Measurements from ENCODE around the gene ACTR6.

The ACTR6 gene

DNA sequence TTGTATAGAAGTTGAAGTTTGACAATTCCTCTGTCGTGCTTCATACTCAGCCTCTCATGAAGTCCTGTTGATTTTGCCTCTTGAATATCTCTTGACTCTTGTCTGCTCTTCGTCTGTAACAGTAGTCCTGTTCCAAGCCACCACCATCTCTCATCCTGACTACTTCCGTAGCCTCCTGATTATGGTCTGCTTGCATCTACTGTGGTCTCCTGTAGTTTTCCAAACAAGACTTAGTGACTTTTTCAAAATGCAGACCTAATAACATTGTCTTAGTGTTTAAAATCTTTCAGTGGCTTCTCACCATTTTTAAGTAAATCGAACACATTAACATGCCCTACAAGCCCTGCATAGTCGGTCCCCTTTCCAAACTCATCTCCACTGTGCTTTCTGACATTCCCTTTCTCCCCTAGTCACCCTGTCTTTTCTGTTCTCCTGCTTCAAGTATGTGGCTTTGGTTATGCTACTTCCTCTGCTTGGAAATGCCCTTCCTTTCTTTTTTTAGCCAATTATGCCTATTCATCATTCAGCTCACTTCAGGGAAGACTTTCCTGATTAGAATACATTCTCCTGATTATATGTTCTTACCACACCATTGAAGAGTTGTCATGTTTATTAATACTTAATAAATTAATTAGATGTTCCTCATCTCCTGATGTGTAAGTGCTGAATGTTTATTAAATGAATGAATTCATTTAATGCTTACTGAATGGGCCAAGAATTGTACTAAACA is 68.4 kb downstream of the ACTR6 start:
- no peaks in the 10 kb centered on the region for H3K9me3 ChIP-seq (ENCODE audit: control extremely low read depth in 1 of 5, control insufficient read depth in 4 of 5, insufficient read depth in 2 of 5, low read depth in 1 of 5, low read length in 4 of 5)
- peaks cover 15 to 54% (median 35%) of the 10 kb centered on the region in 4 experiments for H3K4me1 ChIP-seq (ENCODE audit: control extremely low read depth in 1 of 4, control insufficient read depth in 4 of 4, insufficient read depth in 4 of 4, low read length in 3 of 4)
- H3K36me3 ChIP-seq (ENCODE audit: control insufficient read depth in 4 of 4, insufficient read depth in 4 of 4, low read length in 3 of 4): peaks cover 0 to 2% (median 0%) of the 10 kb centered on the region in 4 experiments
- H3K27ac ChIP-seq (ENCODE audit: insufficient read depth in 1 of 2, low read depth in 1 of 2, low read length in 2 of 2, poor library complexity in 1 of 2, severe bottlenecking in 2 of 2): peak overlapping the region in 1 of 2 experiments; percentile 99
- peak in 1 of 3 donors; percentile 12 for DNase-seq
- ChIA-PET CTCF (no interaction called here), POLR2A (interaction anchor here (0.6 kb wide), 1 partner anchor 10 kb away, joined by 3 read pairs; no protein-coding TSS in a partner anchor)
- peak overlapping the region in 4 of 7 experiments; percentile 94 to 98 (median 96) for H3K4me3 ChIP-seq (ENCODE audit: control insufficient read depth in 1 of 7, extremely low read depth in 1 of 7, insufficient read depth in 4 of 7, low read depth in 2 of 7, low read length in 6 of 7)
- no peaks in the 10 kb centered on the region for H3K27me3 ChIP-seq (replicated peaks in 2 of 5; ENCODE audit: control insufficient read depth in 4 of 5, insufficient read depth in 5 of 5, low read length in 4 of 5)
- 38% methylated on average over 4 of the region's 5 CpGs for WGBS (ENCODE audit: insufficient coverage)

DNA sequence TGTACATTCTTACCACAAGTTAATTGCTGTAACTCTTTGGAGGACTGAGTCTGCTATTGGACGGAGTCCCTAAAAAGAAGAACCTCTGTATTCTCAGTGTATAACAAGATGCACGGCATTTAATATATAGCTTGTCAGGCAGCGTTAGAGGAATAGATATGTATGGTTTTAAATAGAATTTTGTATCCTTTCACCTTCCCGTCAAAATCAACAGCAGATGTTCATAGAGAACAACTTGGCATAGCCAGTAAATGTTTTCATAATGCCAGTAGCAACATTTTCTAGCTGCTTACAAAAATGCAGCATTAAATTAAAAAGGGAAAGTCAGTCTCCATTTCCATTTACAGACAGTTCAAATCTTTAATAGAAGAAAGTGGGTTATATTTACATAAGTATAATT is 73.2 kb downstream of the ACTR6 start:
- POLR2A ChIA-PET: no interaction called here

More for the DNA sequence above, 73.2 kb downstream of the ACTR6 start:
- Histone ChIP-seq H3K36me3 (ENCODE audit: control insufficient read depth in 4 of 4, insufficient read depth in 4 of 4, low read length in 3 of 4) (peaks cover 0 to 8% (median under 1%) of the 10 kb centered on the region in 4 experiments), H3K27ac (ENCODE audit: insufficient read depth in 1 of 2, low read depth in 1 of 2, low read length in 2 of 2, poor library complexity in 1 of 2, severe bottlenecking in 2 of 2) (no peak overlapping the region), H3K4me1 (ENCODE audit: control extremely low read depth in 1 of 4, control insufficient read depth in 4 of 4, insufficient read depth in 4 of 4, low read length in 3 of 4) (peaks cover 4 to 44% (median 25%) of the 10 kb centered on the region in 4 experiments), H3K9me3 (ENCODE audit: control extremely low read depth in 1 of 5, control insufficient read depth in 4 of 5, insufficient read depth in 2 of 5, low read depth in 1 of 5, low read length in 4 of 5) (peaks cover 0 to 11% (median 0%) of the 10 kb centered on the region in 5 experiments), H3K27me3 (replicated peaks in 2 of 5; ENCODE audit: control insufficient read depth in 4 of 5, insufficient read depth in 5 of 5, low read length in 4 of 5) (no peaks in the 10 kb centered on the region), H3K4me3 (ENCODE audit: control insufficient read depth in 1 of 7, extremely low read depth in 1 of 7, insufficient read depth in 4 of 7, low read depth in 2 of 7, low read length in 6 of 7) (no peak overlapping the region)
- no CpG with 5 or more reads among the region's 4 CpGs for WGBS (ENCODE audit: insufficient coverage)
- CTCF ChIA-PET: interaction anchor here (2.5 kb wide), 1 partner anchor 10 kb away, joined by 5 read pairs; no protein-coding TSS in a partner anchor
- no peak for DNase-seq

Data from common myeloid progenitor, CD34-positive (primary cell).